ENCODE measurements around the gene DSN1.

Gene DSN1

GRCh38 chr20:36795691-36796090 is 22.1 kb upstream of the DSN1 start:
- no peaks in the 10 kb centered on the region for H3K4me1 ChIP-seq (ENCODE audit: insufficient read depth, insufficient read length)
- DNase-seq (ENCODE audit: low read depth, low spot score) = no peak
- TF ChIP-seq ZNF274 (IDR thresholded peaks at IDR 0.05; ENCODE audit: low read depth, low read length) (no peak), YY1 (IDR thresholded peaks at IDR 0.05; ENCODE audit: insufficient read depth, insufficient read length) (no peak), SUZ12 (IDR thresholded peaks at IDR 0.05; ENCODE audit: extremely low read depth, insufficient read depth, insufficient read length) (no peak)
- H3K9ac ChIP-seq (ENCODE audit: insufficient read length, low read depth) = no peak overlapping the region
- no peaks in the 10 kb centered on the region for H3K27me3 ChIP-seq (ENCODE audit: insufficient read depth, insufficient read length)
- no peak overlapping the region for H3K4me3 ChIP-seq (ENCODE audit: insufficient read length, low read depth)
- peaks cover 79% of the 10 kb centered on the region for H3K36me3 ChIP-seq (ENCODE audit: insufficient read depth, insufficient read length, low read length)
- H3K9me3 ChIP-seq (ENCODE audit: insufficient read depth, low read length) = no peaks in the 10 kb centered on the region

- Histone ChIP-seq H3K9ac (ENCODE audit: insufficient read length, low read depth) (no peak overlapping the region), H3K4me3 (ENCODE audit: insufficient read length, low read depth) (no peak overlapping the region), H3K27me3 (ENCODE audit: insufficient read depth, insufficient read length) (no peaks in the 10 kb centered on the region), H3K4me1 (ENCODE audit: insufficient read depth, insufficient read length) (no peaks in the 10 kb centered on the region), H3K9me3 (ENCODE audit: insufficient read depth, low read length) (no peaks in the 10 kb centered on the region), H3K36me3 (ENCODE audit: insufficient read depth, insufficient read length, low read length) (peaks cover 66% of the 10 kb centered on the region)
- DNase-seq (ENCODE audit: low read depth, low spot score) = no peak
- TF ChIP-seq YY1 (IDR thresholded peaks at IDR 0.05; ENCODE audit: insufficient read depth, insufficient read length) (no peak), ZNF274 (IDR thresholded peaks at IDR 0.05; ENCODE audit: low read depth, low read length) (no peak), SUZ12 (IDR thresholded peaks at IDR 0.05; ENCODE audit: extremely low read depth, insufficient read depth, insufficient read length) (no peak)
These were observed 20.5 kb upstream of the DSN1 start for GRCh38 chr20:36794116-36794474.

- TF ChIP-seq SUZ12 (IDR thresholded peaks at IDR 0.05; ENCODE audit: extremely low read depth, insufficient read depth, insufficient read length) (no peak), ZNF274 (IDR thresholded peaks at IDR 0.05; ENCODE audit: low read depth, low read length) (no peak), YY1 (IDR thresholded peaks at IDR 0.05; ENCODE audit: insufficient read depth, insufficient read length) (no peak)
- Histone ChIP-seq H3K4me3 (ENCODE audit: insufficient read length, low read depth) (no peak overlapping the region), H3K36me3 (ENCODE audit: insufficient read depth, insufficient read length, low read length) (peaks cover 63% of the 10 kb centered on the region), H3K27me3 (ENCODE audit: insufficient read depth, insufficient read length) (no peaks in the 10 kb centered on the region), H3K9ac (ENCODE audit: insufficient read length, low read depth) (no peak overlapping the region), H3K9me3 (ENCODE audit: insufficient read depth, low read length) (no peaks in the 10 kb centered on the region), H3K4me1 (ENCODE audit: insufficient read depth, insufficient read length) (no peaks in the 10 kb centered on the region)
- no peak for DNase-seq (ENCODE audit: low read depth, low spot score)
These were observed 19.9 kb upstream of the DSN1 start for GRCh38 chr20:36793294-36794115.

GRCh38 chr20:36792422-36792821 is 18.9 kb upstream of the DSN1 start:
- Histone ChIP-seq H3K36me3 (ENCODE audit: insufficient read depth, insufficient read length, low read length) (peaks cover 56% of the 10 kb centered on the region), H3K27me3 (ENCODE audit: insufficient read depth, insufficient read length) (no peaks in the 10 kb centered on the region)
- TF ChIP-seq ZNF274 (IDR thresholded peaks at IDR 0.05; ENCODE audit: low read depth, low read length) (no peak), YY1 (IDR thresholded peaks at IDR 0.05; ENCODE audit: insufficient read depth, insufficient read length) (no peak), SUZ12 (IDR thresholded peaks at IDR 0.05; ENCODE audit: extremely low read depth, insufficient read depth, insufficient read length) (no peak)

DNA sequence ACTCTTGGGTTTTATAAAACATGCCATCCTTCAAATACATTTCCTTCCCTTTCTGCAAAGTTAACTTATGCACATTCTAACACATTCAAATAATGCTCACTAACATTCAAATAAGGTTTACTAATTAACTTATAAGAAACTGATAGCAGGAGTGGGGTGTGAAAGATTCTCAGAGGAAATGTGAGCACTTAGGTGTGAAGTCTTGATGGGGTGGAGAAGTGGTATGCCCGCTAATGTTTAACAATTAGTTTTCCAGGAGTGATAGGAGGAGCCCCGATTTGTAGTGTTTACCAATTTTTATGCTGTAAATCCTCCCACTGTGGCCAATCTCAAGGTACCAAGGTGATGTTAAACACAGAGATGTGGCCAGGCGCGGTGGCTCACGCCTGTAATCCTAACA is 18.3 kb upstream of the DSN1 start:
- Histone ChIP-seq H3K36me3 (ENCODE audit: insufficient read depth, insufficient read length, low read length) (peaks cover 56% of the 10 kb centered on the region), H3K4me3 (ENCODE audit: insufficient read length, low read depth) (no peak overlapping the region), H3K27me3 (ENCODE audit: insufficient read depth, insufficient read length) (no peaks in the 10 kb centered on the region), H3K9me3 (ENCODE audit: insufficient read depth, low read length) (no peaks in the 10 kb centered on the region), H3K9ac (ENCODE audit: insufficient read length, low read depth) (no peak overlapping the region), H3K4me1 (ENCODE audit: insufficient read depth, insufficient read length) (no peaks in the 10 kb centered on the region)
- no peak for TF ChIP-seq ZNF274 (IDR thresholded peaks at IDR 0.05; ENCODE audit: low read depth, low read length)
- no peak for DNase-seq (ENCODE audit: low read depth, low spot score)

More at GRCh38 chr20:36792422-36792821, 18.9 kb upstream of the DSN1 start:
- Histone ChIP-seq H3K9ac (ENCODE audit: insufficient read length, low read depth) (no peak overlapping the region), H3K4me3 (ENCODE audit: insufficient read length, low read depth) (no peak overlapping the region), H3K9me3 (ENCODE audit: insufficient read depth, low read length) (no peaks in the 10 kb centered on the region), H3K4me1 (ENCODE audit: insufficient read depth, insufficient read length) (no peaks in the 10 kb centered on the region)
- peak; percentile 72 for DNase-seq (ENCODE audit: low read depth, low spot score)

DNA sequence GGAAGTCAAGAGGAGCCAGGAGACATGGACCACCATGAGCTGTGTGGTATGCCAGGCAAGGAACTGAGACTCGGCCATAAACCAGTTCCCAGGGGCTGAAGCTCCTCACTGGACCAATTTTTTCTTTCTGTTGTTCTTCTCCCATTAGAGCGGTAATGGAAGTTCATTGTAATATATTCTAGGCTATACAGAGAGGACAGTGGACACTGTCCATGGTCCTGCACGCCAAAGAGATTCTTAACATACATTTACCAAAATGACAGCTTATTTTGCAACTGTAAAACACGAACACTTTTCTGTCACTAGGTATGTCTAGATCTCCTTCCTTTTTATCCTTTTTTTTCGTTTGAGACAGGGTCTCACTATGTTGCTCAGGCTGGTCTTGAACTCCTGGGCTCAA is 13.1 kb upstream of the DSN1 start:
- H3K4me1 ChIP-seq (ENCODE audit: insufficient read depth, insufficient read length) = no peaks in the 10 kb centered on the region
- H3K27me3 ChIP-seq (ENCODE audit: insufficient read depth, insufficient read length) = no peaks in the 10 kb centered on the region
- H3K4me3 ChIP-seq (ENCODE audit: insufficient read length, low read depth) = no peak overlapping the region
- no peak for DNase-seq (ENCODE audit: low read depth, low spot score)
- peaks cover 58% of the 10 kb centered on the region for H3K36me3 ChIP-seq (ENCODE audit: insufficient read depth, insufficient read length, low read length)
- no peak overlapping the region for H3K9ac ChIP-seq (ENCODE audit: insufficient read length, low read depth)
- H3K9me3 ChIP-seq (ENCODE audit: insufficient read depth, low read length) = no peaks in the 10 kb centered on the region
- TF ChIP-seq ZNF274 (IDR thresholded peaks at IDR 0.05; ENCODE audit: low read depth, low read length) = no peak
- TF ChIP-seq YY1 (IDR thresholded peaks at IDR 0.05; ENCODE audit: insufficient read depth, insufficient read length) = no peak
- TF ChIP-seq SUZ12 (IDR thresholded peaks at IDR 0.05; ENCODE audit: extremely low read depth, insufficient read depth, insufficient read length) = no peak

- H3K4me1 ChIP-seq (ENCODE audit: insufficient read depth, insufficient read length) = no peaks in the 10 kb centered on the region
- DNase-seq (ENCODE audit: low read depth, low spot score) = no peak
- H3K9ac ChIP-seq (ENCODE audit: insufficient read length, low read depth) = no peak overlapping the region
- no peaks in the 10 kb centered on the region for H3K27me3 ChIP-seq (ENCODE audit: insufficient read depth, insufficient read length)
- H3K9me3 ChIP-seq (ENCODE audit: insufficient read depth, low read length) = no peaks in the 10 kb centered on the region
- no peak overlapping the region for H3K4me3 ChIP-seq (ENCODE audit: insufficient read length, low read depth)
- no peak for TF ChIP-seq YY1 (IDR thresholded peaks at IDR 0.05; ENCODE audit: insufficient read depth, insufficient read length)
- peaks cover 54% of the 10 kb centered on the region for H3K36me3 ChIP-seq (ENCODE audit: insufficient read depth, insufficient read length, low read length)
These were observed 12.7 kb upstream of the DSN1 start for GRCh38 chr20:36786246-36786645.

All from NT2/D1 (cell line).